ENCODE data around the gene USP34.
A peak's percentile ranks its signal among the peaks of the same experiment; 100 is the strongest.
"Not testable (repeated sequence)": the region's sequence is repeated elsewhere in the genome, so short reads cannot be mapped to it uniquely, and the experiment has no call there.

USP34 gene

GRCh38 chr2:61157371-61158003 lies 313.4 kb downstream of the USP34 start:
- TF ChIP-seq CTCF (conservative IDR thresholded peaks at IDR 0.05) = no peak

GRCh38 chr2:61151436-61151835 lies 319.5 kb downstream of the USP34 start:
- H3K27ac ChIP-seq = no peak overlapping the region
- no peak for TF ChIP-seq CTCF (conservative IDR thresholded peaks at IDR 0.05)

More at GRCh38 chr2:61157371-61158003, 313.4 kb downstream of the USP34 start:
- no peak overlapping the region for H3K27ac ChIP-seq

- no peak for TF ChIP-seq CTCF (conservative IDR thresholded peaks at IDR 0.05)
- no peak overlapping the region for H3K27ac ChIP-seq
Observed at GRCh38 chr2:61149074-61149473, 321.8 kb downstream of the USP34 start.

- not testable (repeated sequence) for H3K27ac ChIP-seq
Observed at GRCh38 chr2:61148091-61148490, 322.8 kb downstream of the USP34 start.

GRCh38 chr2:61145990-61146389 lies 324.9 kb downstream of the USP34 start:
- no peak for TF ChIP-seq CTCF (conservative IDR thresholded peaks at IDR 0.05)
- H3K27ac ChIP-seq = no peak overlapping the region

GRCh38 chr2:61144697-61145268 lies 326.1 kb downstream of the USP34 start:
- H3K27ac ChIP-seq = peak overlapping the region; percentile 63
- TF ChIP-seq CTCF (conservative IDR thresholded peaks at IDR 0.05) = peak; percentile 9; the same call in 1 of the 2 replicates

GRCh38 chr2:61141151-61141550 lies 329.7 kb downstream of the USP34 start:
- no peak for TF ChIP-seq CTCF (conservative IDR thresholded peaks at IDR 0.05)
- H3K27ac ChIP-seq = no peak overlapping the region

GRCh38 chr2:61138859-61139258 lies 332.0 kb downstream of the USP34 start:
- no peak overlapping the region for H3K27ac ChIP-seq
- TF ChIP-seq CTCF (conservative IDR thresholded peaks at IDR 0.05) = no peak
